GM12878 (cell line): ENCODE results near the gene HCFC1. TPM values are rescaled to one million over a fixed set of nuclear protein-coding genes. Genes with fewer than 3 reads are reported as not detected.

Experiments
- ATAC-seq: fragments of 200-7000 bp; cut with Tn5 transposase; 3 replicates; pipeline ENCODE4 v1.9.1; 2020; ENCODE audit warnings: mild to moderate bottlenecking, moderate library complexity
- BruUV-seq: library from RNA; stranded (reverse); fragments of 400-500 nt; replicated peaks from 2 replicates; lab custom pipeline; 2021; lab: Mats Ljungman, UMichigan
- CTCF ChIA-PET: fragments of 300-600 bp; sonication (Branson Sonifier 250); formaldehyde crosslinking; extraction: SDS; loops from one replicate; lab custom pipeline; 2021; ENCODE audit warnings: inconsistent platforms; lab: Yijun Ruan, JAX
- POLR2A ChIA-PET: fragments of 350-600 bp; formaldehyde crosslinking; extraction: SDS; loops from one replicate; lab custom pipeline; 2021; ENCODE audit warnings: inconsistent platforms; lab: Charles Lee
- RAD21 ChIA-PET: fragments of 300-600 bp; sonication (Branson Sonifier 250); formaldehyde crosslinking; loops from one replicate; lab custom pipeline; 2023; ENCODE audit warnings: antibody characterized with exemption; ENCODE audit not compliant: unreplicated experiment; lab: Charles Lee
- SMC1A ChIA-PET: fragments of 300-600 bp; sonication (Branson Sonifier 250); formaldehyde crosslinking; loops from one replicate; lab custom pipeline; 2023; ENCODE audit not compliant: unreplicated experiment, uncharacterized antibody; lab: Charles Lee
- DNase-seq: peaks from one replicate; pipeline ENCODE4 v3.0.0-alpha.2; 2011; ENCODE audit warnings: low read depth, low spot score
- FAIRE-seq: peaks from 3 replicates; lab custom pipeline; 2011; peaks lifted over from hg19 to GRCh38; lab: Jason Lieb, UNC
- H2AFZ ChIP-seq: 2 replicates; pipeline ENCODE4 v1.6.0; 2011; ENCODE audit warnings: low read depth, low read length, control low read depth; ENCODE audit not compliant: control insufficient read depth
- H3K27ac ChIP-seq: 2 replicates; pipeline ENCODE4 v1.5.1; 2011; ENCODE audit warnings: control low read depth; ENCODE audit not compliant: control insufficient read depth, insufficient read depth
- H3K27me3 ChIP-seq, 2 experiments: replicated peaks in 1 of 2; 2 replicates each; pipeline versions ENCODE4 v1.6.0 to v1.6.1; 2011; ENCODE audit warnings: low read length in 1 of 2; ENCODE audit not compliant: control insufficient read depth in 2 of 2, insufficient read depth in 2 of 2
- H3K36me3 ChIP-seq, 2 experiments: 2 replicates each; pipeline ENCODE4 v1.5.1; 2011; ENCODE audit warnings: low read length in 1 of 2; ENCODE audit not compliant: control insufficient read depth in 2 of 2, insufficient read depth in 2 of 2
- H3K4me1 ChIP-seq: 2 replicates; pipeline ENCODE4 v1.6.1; 2011; ENCODE audit warnings: mild to moderate bottlenecking, low read length, moderate library complexity, mixed read lengths; ENCODE audit not compliant: control insufficient read depth, insufficient read depth
- H3K4me2 ChIP-seq: 2 replicates; pipeline ENCODE4 v1.6.0; 2011; ENCODE audit warnings: control low read depth; ENCODE audit not compliant: control insufficient read depth, insufficient read depth
- H3K4me3 ChIP-seq: fragments of 200-600 bp; sonication (generic); 2 replicates; pipeline ENCODE4 v1.5.1; 2016
- H3K79me2 ChIP-seq: 2 replicates; pipeline ENCODE4 v1.6.0; 2011; ENCODE audit warnings: low read length; ENCODE audit not compliant: control insufficient read depth, insufficient read depth
- H3K9ac ChIP-seq: 2 replicates; pipeline ENCODE4 v1.8.0; 2011; ENCODE audit warnings: low read length, control low read depth, mixed read lengths; ENCODE audit not compliant: control insufficient read depth, insufficient read depth
- H3K9me3 ChIP-seq: replicated peaks from 3 replicates; pipeline ENCODE4 v1.5.1; 2011; ENCODE audit warnings: mild to moderate bottlenecking, low read length; ENCODE audit not compliant: control insufficient read depth, insufficient read depth
- H4K20me1 ChIP-seq: 2 replicates; pipeline ENCODE4 v1.6.0; 2011; ENCODE audit not compliant: control insufficient read depth, insufficient read depth
- ATF7 ChIP-seq: fragments of 450-650 bp; IDR thresholded peaks from 2 replicates; pipeline ENCODE4 v1.6.1; 2016; ENCODE audit warnings: low read depth, mild to moderate bottlenecking
- HDAC6 ChIP-seq: fragments of 200-600 bp; sonication (generic); IDR thresholded peaks from one replicate; pipeline ENCODE4 v1.8.0; 2017; ENCODE audit warnings: antibody characterized with exemption; ENCODE audit not compliant: unreplicated experiment
- MTA2 ChIP-seq: fragments of 450-650 bp; IDR thresholded peaks from 2 replicates; pipeline ENCODE4 v1.6.1; 2016; ENCODE audit warnings: low read depth, mild to moderate bottlenecking, moderate library complexity
- POLR2A ChIP-seq: IDR thresholded peaks from 2 replicates; pipeline ENCODE4 v1.6.1; 2011; ENCODE audit warnings: low read depth, mild to moderate bottlenecking, low read length
- SUZ12 ChIP-seq: fragments of 200-600 bp; sonication (generic); IDR thresholded peaks from one replicate; pipeline ENCODE4 v1.6.1; 2018; ENCODE audit warnings: antibody characterized with exemption, mild to moderate bottlenecking; ENCODE audit not compliant: unreplicated experiment
- WGBS: methylation state at CpG from one replicate; pipeline ENCODE4 v1.1.6; 2016; ENCODE audit warnings: low lambda C conversion rate; ENCODE audit not compliant: insufficient replicate concordance, insufficient coverage; ENCODE audit errors: missing lambda C conversion rate; 5-methylcytosine and 5-hydroxymethylcytosine counted together
- in situ Hi-C: fragments of 300-500 bp; cut with MboI; formaldehyde crosslinking; loops from 9 replicates; pipeline ENCODE4 v1.14.3; 2018; ENCODE audit warnings: mixed read lengths
- intact Hi-C: fragments of 100-400 bp; cut with micrococcal nuclease; formaldehyde crosslinking; loops from one replicate; pipeline ENCODE4 v1.14.2; 2022; ENCODE audit not compliant: unreplicated experiment
- polyA plus RNA-seq, 11 experiments: library from polyadenylated mRNA; depleted of rRNA in 4 of 11; unstranded in 6 of 11; stranded (reverse) in 5 of 11; fragments of >200 nt; fragmentation: Nextera tagmentation in 4 of 11; fragmentation: Illumina TruSeq in 1 of 11; extraction: Ambion mirVana in 4 of 11; extraction: Trizol in 1 of 11; gene quantifications; 1 replicate in 1 of 11; 2 replicates in 10 of 11; pipeline versions ENCODE4 v1.2.1 to v1.2.3, GENCODE V29; 2011 to 2016; ENCODE audit warnings: inconsistent platforms in 2 of 11, missing spikeins in 2 of 11, low read depth in 1 of 11
- total RNA-seq, 4 experiments: library from RNA; depleted of rRNA in 3 of 4; stranded (reverse); fragments of >200 nt in 3 of 4; fragmentation: Illumina TruSeq in 1 of 4; extraction: Trizol in 1 of 4; gene quantifications; 2 replicates each; pipeline versions ENCODE4 v1.2.1 to v1.2.3, GENCODE V29; 2013 to 2021

HCFC1 gene
- total and polyA plus RNA-seq, 10 of the 15 experiments (the other 5 are each of a cell fraction or from before 2014, with no cell fraction given), result 3.9 to 92.7 (median 23.5) TPM

- FAIRE-seq (no peak), DNase-seq (no peak), ATAC-seq (no peak)
- no TSS peak for BruUV-seq
- Histone ChIP-seq H3K9ac (no peak overlapping the region), H3K27me3 (no peaks in the 10 kb centered on the region), H3K9me3 (no peaks in the 10 kb centered on the region), H3K27ac (no peak overlapping the region), H3K4me3 (no peak overlapping the region), H2AFZ (no peak overlapping the region), H3K36me3 (no peaks in the 10 kb centered on the region; a peak in 1 of 4 replicates), H3K4me1 (peaks cover 7% of the 10 kb centered on the region), H3K79me2 (no peaks in the 10 kb centered on the region), H4K20me1 (no peaks in the 10 kb centered on the region), H3K4me2 (no peak overlapping the region)
- SMC1A ChIA-PET, result interaction anchor here (1.1 to 1.3 kb wide), 2 partner anchors 18 to 28 kb away, joined by 3 read pairs; no protein-coding TSS in a partner anchor
- in situ Hi-C loops (no loop called here), intact Hi-C loops (no loop called here)
- POLR2A ChIA-PET, result interaction anchor here (1.1 kb wide), 1 partner anchor 62 kb away, joined by 3 read pairs; no protein-coding TSS in a partner anchor
- WGBS, result 50% methylated on average over 27 of the region's 27 CpGs
- TF ChIP-seq HDAC6, result no peak
- TF ChIP-seq MTA2, result no peak
- TF ChIP-seq POLR2A, result peak; percentile 37; the same call in 1 of the 2 replicates
- TF ChIP-seq ATF7, result no peak
- RAD21 ChIA-PET, result interaction anchor here (1.8 kb wide), 1 partner anchor 19 kb away, joined by 6 read pairs; no protein-coding TSS in a partner anchor
- CTCF ChIA-PET, result interaction anchor here (1.1 to 1.8 kb wide), 3 partner anchors 17 to 41 kb away, joined by 4 to 5 read pairs (median 5); no protein-coding TSS in a partner anchor
Measured at GRCh38 chrX:153906126-153906917, 65.3 kb downstream of the HCFC1 start.

- no peak overlapping the region for H3K4me2 ChIP-seq
- H3K36me3 ChIP-seq, result no peaks in the 10 kb centered on the region
- ATAC-seq (no peak), DNase-seq (no peak), FAIRE-seq (no peak)
- intact Hi-C loops (no loop called here), in situ Hi-C loops (no loop called here)
- no peak overlapping the region for H3K27ac ChIP-seq
- H3K79me2 ChIP-seq, result no peaks in the 10 kb centered on the region
- ChIA-PET CTCF (interaction anchor here (1.8 kb wide), 1 partner anchor 41 kb away, joined by 5 read pairs; no protein-coding TSS in a partner anchor), RAD21 (no interaction called here), SMC1A (no interaction called here), POLR2A (interaction anchor here (1.1 kb wide), 1 partner anchor 62 kb away, joined by 3 read pairs; no protein-coding TSS in a partner anchor)
- H3K4me3 ChIP-seq, result no peak overlapping the region
- BruUV-seq, result no TSS peak
- no peak overlapping the region for H2AFZ ChIP-seq
- H3K9me3 ChIP-seq, result no peaks in the 10 kb centered on the region
- no peak overlapping the region for H3K9ac ChIP-seq
- peak; percentile 21; the same call in 1 of the 2 replicates for TF ChIP-seq POLR2A
- TF ChIP-seq SUZ12, result no peak
- H4K20me1 ChIP-seq, result no peaks in the 10 kb centered on the region
- no peaks in the 10 kb centered on the region for H3K27me3 ChIP-seq
- 90% methylated on average over 32 of the region's 32 CpGs for WGBS
- peaks cover 9% of the 10 kb centered on the region for H3K4me1 ChIP-seq
Measured at GRCh38 chrX:153905481-153906095, 66.0 kb downstream of the HCFC1 start.
